GOT3 (cell line): ENCODE results near the gene KAZN.

Source experiments
- DNase-seq: peaks from one replicate; lab custom pipeline; 2025; ENCODE audit warnings: mixed read lengths; lab: John Stamatoyannopoulos, UW

KAZN gene

GRCh38 chr1:14939527-14940284 is 341.2 kb downstream of the KAZN start:
- no peak for DNase-seq

DNA sequence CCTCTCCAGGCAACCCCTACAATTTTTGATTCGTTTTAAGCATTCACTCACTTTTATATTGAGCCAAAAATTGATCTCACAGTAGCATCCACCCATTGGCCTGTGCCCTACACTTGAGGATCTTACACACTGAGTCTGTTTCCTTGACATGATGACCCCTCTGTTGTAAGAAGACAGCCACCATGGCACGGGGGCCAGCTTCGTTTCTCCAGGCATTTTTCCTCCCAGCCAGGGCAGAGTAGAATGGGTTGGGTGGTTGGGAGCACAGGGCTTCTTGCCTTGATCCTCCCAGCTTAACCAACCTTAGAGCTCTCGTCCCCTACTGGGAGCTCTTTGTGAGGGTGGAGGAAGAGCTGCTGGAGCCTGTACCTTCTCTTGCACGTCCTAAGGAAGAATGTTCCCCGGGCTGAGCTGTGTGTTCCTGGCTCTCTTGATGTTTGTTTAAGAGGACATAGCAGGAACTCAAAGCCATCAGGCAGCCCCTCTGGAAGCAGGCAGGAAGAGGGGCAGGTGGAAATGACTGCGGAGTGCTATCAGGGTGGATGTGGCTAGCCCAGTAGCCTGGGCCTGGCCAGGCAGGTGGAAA is 341.9 kb downstream of the KAZN start:
- DNase-seq, result no peak

GRCh38 chr1:14941864-14942263 is 343.4 kb downstream of the KAZN start:
- no peak for DNase-seq

DNA sequence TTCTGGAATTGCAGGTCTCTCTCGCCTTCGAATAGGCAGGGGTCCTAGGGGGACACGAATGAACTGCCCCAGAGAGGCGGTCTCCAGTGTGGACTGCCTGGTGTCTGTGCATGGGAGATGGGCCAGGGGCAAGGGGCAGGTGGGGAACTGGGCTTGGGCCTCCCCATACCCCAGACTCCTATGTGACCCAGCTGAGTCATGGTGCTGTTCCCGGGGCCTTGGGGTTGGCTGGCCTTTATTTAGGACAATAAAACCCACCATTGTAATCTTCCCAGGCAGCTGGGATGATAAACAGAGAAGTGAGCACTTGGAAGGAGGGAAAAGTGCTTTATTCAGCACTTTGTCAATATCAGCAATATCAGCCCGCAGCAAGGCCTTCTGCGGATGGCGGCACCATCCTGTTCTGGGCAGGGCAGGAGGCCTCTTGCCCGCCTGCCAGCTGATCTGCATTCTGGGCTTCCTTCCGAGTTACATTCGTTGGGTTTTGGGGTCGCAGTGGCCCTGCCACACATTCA is 346.0 kb downstream of the KAZN start:
- no peak for DNase-seq

GRCh38 chr1:14945132-14946010 is 346.9 kb downstream of the KAZN start:
- DNase-seq, result no peak

DNA sequence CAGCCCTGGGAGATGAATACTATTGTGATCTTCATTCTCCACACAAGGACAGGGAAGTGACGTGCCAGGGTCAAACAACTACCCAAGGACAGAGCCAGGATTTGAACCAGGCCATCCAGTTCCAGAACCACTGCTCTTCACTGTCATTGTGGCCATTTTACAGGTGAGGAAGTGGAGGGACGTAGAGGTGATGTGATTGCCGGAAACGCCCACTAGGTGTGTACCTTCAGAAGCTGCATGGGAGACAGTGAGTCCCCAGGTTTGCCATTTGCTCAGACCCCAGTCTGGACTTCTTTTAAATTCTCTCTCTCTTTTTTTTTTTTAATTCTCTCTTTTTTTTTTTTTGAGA is 347.5 kb downstream of the KAZN start:
- no peak for DNase-seq

GRCh38 chr1:14946684-14947238 is 348.3 kb downstream of the KAZN start:
- DNase-seq, result no peak

DNA sequence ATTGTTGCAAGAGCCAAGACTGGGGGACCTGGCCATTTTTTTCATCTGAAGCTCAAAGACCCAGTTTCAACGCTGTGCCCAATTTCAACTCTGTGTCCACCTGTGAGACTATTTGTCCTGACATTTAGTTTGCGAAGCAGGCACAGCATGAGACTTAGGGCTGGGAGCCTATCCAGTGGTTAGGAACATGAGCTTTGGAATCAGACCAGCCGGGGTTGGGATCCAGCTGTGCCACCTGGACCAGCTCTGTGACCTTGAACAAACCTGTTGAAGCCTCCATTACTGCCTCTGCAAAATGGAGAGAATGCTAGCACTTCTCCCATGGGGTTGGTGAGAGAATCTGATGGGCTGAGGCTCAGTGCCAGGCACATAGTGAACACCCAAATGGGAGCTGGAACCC is 348.9 kb downstream of the KAZN start:
- DNase-seq, result no peak

- DNase-seq, result no peak
These were observed 349.7 kb downstream of the KAZN start for GRCh38 chr1:14948112-14948652.

- DNase-seq, result no peak
These were observed 350.9 kb downstream of the KAZN start for GRCh38 chr1:14949270-14949835.

GRCh38 chr1:14949836-14950713 is 351.6 kb downstream of the KAZN start:
- no peak for DNase-seq

DNA sequence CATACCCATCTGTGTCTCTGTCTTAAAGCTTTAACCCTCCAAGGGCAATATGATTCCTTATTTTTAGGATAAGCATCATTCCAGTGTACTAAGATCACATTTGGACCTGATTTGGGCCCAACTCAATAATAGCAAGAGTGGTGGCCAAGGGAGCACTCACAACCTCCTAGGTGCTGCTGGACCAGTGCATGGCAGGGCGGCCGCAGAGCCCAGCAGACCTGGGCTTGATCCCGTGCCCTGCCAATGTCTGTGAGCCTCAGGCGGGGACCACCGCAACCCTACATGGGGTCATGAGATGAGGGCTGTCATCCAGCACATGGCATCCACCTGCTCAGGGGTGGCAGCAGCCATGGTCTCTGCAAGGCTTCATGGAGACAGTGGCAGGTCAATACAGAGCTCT is 353.3 kb downstream of the KAZN start:
- no peak for DNase-seq

DNA sequence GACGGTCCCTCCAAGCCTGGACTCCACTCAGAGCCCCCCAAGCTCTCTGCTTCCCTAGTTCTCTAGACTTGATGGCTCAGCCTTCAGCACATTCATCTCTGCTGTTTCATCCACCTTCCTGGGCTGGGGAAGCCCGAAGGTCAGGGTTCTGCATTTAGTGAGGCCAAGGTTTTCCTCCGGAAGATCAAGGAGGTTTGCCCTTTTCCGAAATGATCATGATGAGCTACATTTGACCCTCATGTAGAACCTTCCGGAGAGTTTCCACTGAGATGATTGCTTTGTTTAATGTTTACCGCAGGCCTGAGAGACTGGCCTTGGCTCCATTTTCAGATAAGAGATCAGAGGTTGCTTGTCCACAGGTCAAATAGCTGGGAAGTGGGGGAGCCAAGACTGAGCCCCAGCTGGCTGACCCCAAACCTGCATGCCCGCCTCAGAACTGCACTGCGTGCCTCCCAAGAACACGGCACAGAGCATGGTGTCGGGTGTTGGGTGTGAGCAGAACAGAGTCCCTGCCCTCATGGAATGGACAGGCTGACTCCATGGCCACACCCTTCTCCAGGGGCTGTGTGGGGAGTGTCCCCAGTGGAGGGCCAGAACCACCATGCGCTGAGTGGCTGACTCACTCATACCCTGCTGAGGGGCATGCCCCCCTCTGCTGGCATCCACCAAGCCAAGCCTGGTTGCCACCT is 354.3 kb downstream of the KAZN start:
- no peak for DNase-seq

GRCh38 chr1:14954210-14954609 is 355.7 kb downstream of the KAZN start:
- DNase-seq, result no peak

- DNase-seq, result no peak
These were observed 356.4 kb downstream of the KAZN start for GRCh38 chr1:14954930-14955329.

DNA sequence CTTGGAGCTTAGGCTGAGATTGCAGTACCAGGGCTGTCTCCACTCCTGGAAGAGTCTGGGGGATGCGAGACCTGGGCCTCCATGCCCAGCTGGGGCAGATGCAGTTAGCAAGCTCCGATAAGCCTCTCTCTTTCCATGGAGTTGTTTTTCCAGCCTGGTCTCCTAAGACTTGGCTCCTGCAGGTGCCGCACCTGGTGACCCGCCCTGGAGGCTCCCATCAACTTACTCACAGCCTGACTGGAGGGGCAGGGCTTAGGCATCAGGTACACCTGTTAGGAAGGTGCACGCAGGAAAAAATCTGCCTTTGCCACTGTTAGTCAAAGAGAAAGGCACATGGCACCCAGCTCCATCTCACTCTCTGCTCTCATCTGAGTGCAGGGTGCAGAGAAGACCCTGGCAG is 356.9 kb downstream of the KAZN start:
- DNase-seq, result no peak

- DNase-seq, result no peak
These were observed 357.5 kb downstream of the KAZN start for GRCh38 chr1:14955976-14956375.

GRCh38 chr1:14956579-14957195 is 358.2 kb downstream of the KAZN start:
- DNase-seq, result no peak

DNA sequence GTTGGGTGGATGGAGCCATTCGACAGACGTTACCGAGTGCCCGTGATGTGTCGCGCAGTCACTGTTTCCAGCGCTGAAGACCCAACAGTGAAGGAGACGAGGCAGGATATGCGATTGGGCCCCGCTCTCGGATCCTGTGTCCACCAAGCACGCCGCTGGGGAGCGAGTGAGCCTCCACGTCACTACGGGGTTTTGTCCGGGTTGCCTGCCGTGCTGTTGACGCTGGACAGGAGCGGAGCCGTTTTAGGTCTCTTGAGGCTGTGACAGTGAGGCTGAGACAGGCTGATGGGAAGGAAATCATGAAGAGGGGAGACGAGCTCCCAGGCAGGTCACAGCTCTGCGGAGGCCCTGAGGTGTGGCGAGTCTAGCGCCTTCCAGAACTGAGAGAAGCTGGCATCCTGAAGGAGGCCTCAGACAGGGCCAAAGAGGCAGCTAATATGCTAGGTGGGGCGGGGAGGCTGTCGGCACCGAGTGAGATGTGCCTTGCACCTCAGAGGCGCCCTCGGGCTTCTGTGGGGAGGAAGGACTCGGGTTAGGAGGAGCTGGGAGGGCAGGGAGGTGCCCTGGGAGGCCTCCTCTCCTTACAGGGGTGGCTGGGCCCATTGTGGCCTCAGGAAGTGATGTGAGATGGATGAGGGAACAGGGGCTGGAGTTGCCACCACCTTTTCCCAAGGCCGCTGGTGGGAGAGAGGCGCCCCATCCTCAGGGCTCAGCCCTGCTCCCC is 359.1 kb downstream of the KAZN start:
- no peak for DNase-seq
